Measurements from ENCODE around the gene ZNF662.

The ZNF662 gene

DNA sequence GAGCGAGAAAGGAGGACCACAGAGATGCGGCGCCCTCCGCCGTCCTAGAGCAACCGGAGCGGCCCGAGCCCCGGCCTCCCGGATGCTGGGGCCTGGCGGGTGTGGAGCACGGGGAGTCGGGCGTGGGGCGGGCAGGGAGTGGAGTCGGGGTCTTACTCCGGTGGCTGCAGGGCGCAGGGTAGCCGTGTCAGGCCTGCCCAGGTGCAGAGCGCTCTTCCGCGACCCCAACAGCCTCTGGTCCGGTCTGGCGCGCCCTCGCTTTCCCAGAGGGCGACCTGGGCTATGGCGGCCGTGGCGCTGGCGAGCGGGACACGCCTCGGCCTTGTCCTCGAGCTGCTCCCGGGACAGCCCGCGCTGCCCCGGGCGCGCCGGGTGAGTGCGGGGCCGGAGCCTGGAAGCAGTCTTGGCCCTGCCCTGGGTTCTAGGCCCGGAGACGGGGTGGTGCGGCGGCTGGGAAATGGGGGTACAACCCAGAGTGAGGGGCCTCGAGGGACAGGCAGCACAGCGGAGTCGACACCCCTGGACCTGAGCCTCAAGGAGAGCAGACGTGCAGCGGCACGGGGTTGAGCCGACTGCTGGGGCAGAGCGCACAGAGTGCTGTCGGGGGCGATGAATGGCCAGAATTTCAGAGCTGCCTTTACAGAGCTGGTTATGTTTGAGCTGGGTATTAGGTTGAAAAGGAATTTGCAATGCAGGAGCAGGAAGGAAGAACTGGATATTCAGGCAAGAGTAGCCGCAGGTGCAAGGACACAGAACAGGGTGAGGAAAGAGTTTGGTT is at the start of gene ZNF662:
Gene ZNF662 (plus strand): TSS at position 73 of the 778 bp plus-strand sequence. CDS start 1,973 bp downstream, outside the sequence.
- ATAC-seq (ENCODE audit: low read depth) = peak; percentile 82

DNA sequence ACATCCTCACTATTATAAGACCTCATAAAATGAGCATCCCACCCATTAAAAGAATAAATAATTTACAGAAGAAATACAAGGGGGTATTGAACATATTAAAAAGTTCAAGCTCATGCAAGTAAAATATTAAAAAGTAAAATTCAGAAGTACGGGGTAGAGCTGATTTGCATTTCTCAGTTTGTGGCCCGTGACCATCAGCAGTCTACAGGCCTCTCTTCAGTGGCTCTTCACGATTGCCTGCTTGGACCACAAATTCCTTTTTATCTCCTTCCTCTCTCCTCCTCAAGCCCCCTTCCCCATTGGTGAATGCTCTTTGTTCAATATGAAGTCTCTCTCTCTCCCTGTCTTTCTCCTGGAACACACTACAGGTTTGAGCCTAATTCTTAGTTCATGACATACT is 49.4 kb upstream of the ZNF662 start:
- Histone ChIP-seq H3K36me3 (ENCODE audit: low read depth) (no peaks in the 10 kb centered on the region), H3K27me3 (ENCODE audit: insufficient read depth, poor library complexity, severe bottlenecking) (no peaks in the 10 kb centered on the region), H3K27ac (ENCODE audit: poor library complexity, severe bottlenecking) (no peak overlapping the region), H3K4me1 (ENCODE audit: insufficient read depth, poor library complexity, severe bottlenecking) (no peaks in the 10 kb centered on the region), H3K9me3 (ENCODE audit: severe bottlenecking) (no peaks in the 10 kb centered on the region), H3K4me3 (ENCODE audit: severe bottlenecking) (no peak overlapping the region)
- DNase-seq (ENCODE audit: low spot score) (no peak), ATAC-seq (ENCODE audit: low read depth) (no peak)
- TF ChIP-seq, protein P1, sequence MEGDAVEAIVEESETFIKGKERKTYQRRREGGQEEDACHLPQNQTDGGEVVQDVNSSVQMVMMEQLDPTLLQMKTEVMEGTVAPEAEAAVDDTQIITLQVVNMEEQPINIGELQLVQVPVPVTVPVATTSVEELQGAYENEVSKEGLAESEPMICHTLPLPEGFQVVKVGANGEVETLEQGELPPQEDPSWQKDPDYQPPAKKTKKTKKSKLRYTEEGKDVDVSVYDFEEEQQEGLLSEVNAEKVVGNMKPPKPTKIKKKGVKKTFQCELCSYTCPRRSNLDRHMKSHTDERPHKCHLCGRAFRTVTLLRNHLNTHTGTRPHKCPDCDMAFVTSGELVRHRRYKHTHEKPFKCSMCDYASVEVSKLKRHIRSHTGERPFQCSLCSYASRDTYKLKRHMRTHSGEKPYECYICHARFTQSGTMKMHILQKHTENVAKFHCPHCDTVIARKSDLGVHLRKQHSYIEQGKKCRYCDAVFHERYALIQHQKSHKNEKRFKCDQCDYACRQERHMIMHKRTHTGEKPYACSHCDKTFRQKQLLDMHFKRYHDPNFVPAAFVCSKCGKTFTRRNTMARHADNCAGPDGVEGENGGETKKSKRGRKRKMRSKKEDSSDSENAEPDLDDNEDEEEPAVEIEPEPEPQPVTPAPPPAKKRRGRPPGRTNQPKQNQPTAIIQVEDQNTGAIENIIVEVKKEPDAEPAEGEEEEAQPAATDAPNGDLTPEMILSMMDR (IDR thresholded peaks at IDR 0.05; ENCODE audit: poor library complexity, severe bottlenecking) = no peak

More for the DNA sequence above, at the start of gene ZNF662:
- no peaks in the 10 kb centered on the region for H3K4me1 ChIP-seq (ENCODE audit: insufficient read depth, poor library complexity, severe bottlenecking)
- no peaks in the 10 kb centered on the region for H3K36me3 ChIP-seq (ENCODE audit: low read depth)
- H3K27ac ChIP-seq (ENCODE audit: poor library complexity, severe bottlenecking) = no peak within 1 kb of the TSS
- no peaks in the 10 kb centered on the region for H3K9me3 ChIP-seq (ENCODE audit: severe bottlenecking)
- TF ChIP-seq, protein P1 (IDR thresholded peaks at IDR 0.05; ENCODE audit: poor library complexity, severe bottlenecking) = no peak
- peak; percentile 55 for DNase-seq (ENCODE audit: low spot score)
- peaks cover 12% of the 10 kb centered on the region for H3K27me3 ChIP-seq (ENCODE audit: insufficient read depth, poor library complexity, severe bottlenecking)
- H3K4me3 ChIP-seq (ENCODE audit: severe bottlenecking) = peak within 1 kb of the TSS; percentile 34

DNA sequence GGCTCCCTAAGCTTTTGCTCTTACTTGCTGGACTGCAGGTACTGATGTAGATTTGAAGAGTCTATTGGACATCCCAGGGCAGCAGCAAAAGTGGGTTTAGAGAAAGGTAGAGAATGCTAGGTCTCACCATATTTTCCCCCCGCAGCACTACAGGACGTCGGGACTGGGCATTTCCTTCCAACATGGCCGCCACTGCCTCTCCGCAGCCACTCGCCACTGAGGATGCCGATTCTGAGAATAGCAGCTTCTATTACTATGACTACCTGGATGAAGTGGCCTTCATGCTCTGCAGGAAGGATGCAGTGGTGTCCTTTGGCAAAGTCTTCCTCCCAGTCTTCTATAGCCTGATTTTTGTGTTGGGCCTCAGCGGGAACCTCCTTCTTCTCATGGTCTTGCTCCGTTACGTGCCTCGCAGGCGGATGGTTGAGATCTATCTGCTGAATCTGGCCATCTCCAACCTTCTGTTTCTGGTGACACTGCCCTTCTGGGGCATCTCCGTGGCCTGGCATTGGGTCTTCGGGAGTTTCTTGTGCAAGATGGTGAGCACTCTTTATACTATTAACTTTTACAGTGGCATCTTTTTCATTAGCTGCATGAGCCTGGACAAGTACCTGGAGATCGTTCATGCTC is 41.5 kb upstream of the ZNF662 start:
- Histone ChIP-seq H3K4me3 (ENCODE audit: severe bottlenecking) (no peak overlapping the region), H3K27ac (ENCODE audit: poor library complexity, severe bottlenecking) (no peak overlapping the region), H3K27me3 (ENCODE audit: insufficient read depth, poor library complexity, severe bottlenecking) (no peaks in the 10 kb centered on the region), H3K36me3 (ENCODE audit: low read depth) (no peaks in the 10 kb centered on the region), H3K4me1 (ENCODE audit: insufficient read depth, poor library complexity, severe bottlenecking) (no peaks in the 10 kb centered on the region), H3K9me3 (ENCODE audit: severe bottlenecking) (no peaks in the 10 kb centered on the region)
- TF ChIP-seq, protein P1 (IDR thresholded peaks at IDR 0.05; ENCODE audit: poor library complexity, severe bottlenecking) = no peak
- no peak for DNase-seq (ENCODE audit: low spot score)
- no peak for ATAC-seq (ENCODE audit: low read depth)

DNA sequence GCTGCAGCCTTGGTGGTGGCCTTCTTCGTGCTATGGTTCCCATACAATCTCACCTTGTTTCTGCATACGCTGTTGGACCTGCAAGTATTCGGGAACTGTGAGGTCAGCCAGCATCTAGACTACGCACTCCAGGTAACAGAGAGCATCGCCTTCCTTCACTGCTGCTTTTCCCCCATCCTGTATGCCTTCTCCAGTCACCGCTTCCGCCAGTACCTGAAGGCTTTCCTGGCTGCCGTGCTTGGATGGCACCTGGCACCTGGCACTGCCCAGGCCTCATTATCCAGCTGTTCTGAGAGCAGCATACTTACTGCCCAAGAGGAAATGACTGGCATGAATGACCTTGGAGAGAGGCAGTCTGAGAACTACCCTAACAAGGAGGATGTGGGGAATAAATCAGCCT is 40.7 kb upstream of the ZNF662 start:
- H3K27ac ChIP-seq (ENCODE audit: poor library complexity, severe bottlenecking) = no peak overlapping the region
- H3K36me3 ChIP-seq (ENCODE audit: low read depth) = no peaks in the 10 kb centered on the region
- no peaks in the 10 kb centered on the region for H3K27me3 ChIP-seq (ENCODE audit: insufficient read depth, poor library complexity, severe bottlenecking)
- H3K9me3 ChIP-seq (ENCODE audit: severe bottlenecking) = no peaks in the 10 kb centered on the region
- H3K4me1 ChIP-seq (ENCODE audit: insufficient read depth, poor library complexity, severe bottlenecking) = no peaks in the 10 kb centered on the region
- TF ChIP-seq, protein P1 (IDR thresholded peaks at IDR 0.05; ENCODE audit: poor library complexity, severe bottlenecking) = no peak
- DNase-seq (ENCODE audit: low spot score) = no peak
- H3K4me3 ChIP-seq (ENCODE audit: severe bottlenecking) = no peak overlapping the region
- ATAC-seq (ENCODE audit: low read depth) = no peak

DNA sequence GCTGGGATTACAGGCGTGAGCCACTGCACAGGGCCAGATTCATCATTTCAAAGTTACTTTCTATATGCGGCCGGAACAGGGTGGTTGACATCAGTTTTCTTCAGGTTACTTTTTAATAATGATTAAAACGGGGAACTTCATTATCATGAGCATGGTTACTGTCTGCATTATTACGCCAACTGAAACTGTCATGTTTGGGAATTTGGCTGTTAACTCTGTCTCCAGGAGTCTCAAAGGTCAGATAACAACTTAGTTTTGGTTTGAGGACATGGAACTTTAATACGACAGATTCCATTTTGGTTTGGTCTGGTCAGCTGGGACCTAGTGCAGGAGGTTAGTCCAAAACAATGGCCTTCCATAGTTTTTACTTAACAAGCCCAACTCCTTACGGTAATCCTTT is 38.8 kb upstream of the ZNF662 start:
- TF ChIP-seq, protein P1 (IDR thresholded peaks at IDR 0.05; ENCODE audit: poor library complexity, severe bottlenecking) = no peak
- no peaks in the 10 kb centered on the region for H3K36me3 ChIP-seq (ENCODE audit: low read depth)
- no peak overlapping the region for H3K27ac ChIP-seq (ENCODE audit: poor library complexity, severe bottlenecking)
- H3K4me1 ChIP-seq (ENCODE audit: insufficient read depth, poor library complexity, severe bottlenecking) = no peaks in the 10 kb centered on the region
- no peak for DNase-seq (ENCODE audit: low spot score)
- H3K4me3 ChIP-seq (ENCODE audit: severe bottlenecking) = no peak overlapping the region
- no peaks in the 10 kb centered on the region for H3K9me3 ChIP-seq (ENCODE audit: severe bottlenecking)
- no peaks in the 10 kb centered on the region for H3K27me3 ChIP-seq (ENCODE audit: insufficient read depth, poor library complexity, severe bottlenecking)
- ATAC-seq (ENCODE audit: low read depth) = no peak
